ENCODE data around the gene FAH.
"Not testable (repeated sequence)": the region's sequence is repeated elsewhere in the genome, so short reads cannot be mapped to it uniquely, and the experiment has no call there.

The FAH gene

DNA sequence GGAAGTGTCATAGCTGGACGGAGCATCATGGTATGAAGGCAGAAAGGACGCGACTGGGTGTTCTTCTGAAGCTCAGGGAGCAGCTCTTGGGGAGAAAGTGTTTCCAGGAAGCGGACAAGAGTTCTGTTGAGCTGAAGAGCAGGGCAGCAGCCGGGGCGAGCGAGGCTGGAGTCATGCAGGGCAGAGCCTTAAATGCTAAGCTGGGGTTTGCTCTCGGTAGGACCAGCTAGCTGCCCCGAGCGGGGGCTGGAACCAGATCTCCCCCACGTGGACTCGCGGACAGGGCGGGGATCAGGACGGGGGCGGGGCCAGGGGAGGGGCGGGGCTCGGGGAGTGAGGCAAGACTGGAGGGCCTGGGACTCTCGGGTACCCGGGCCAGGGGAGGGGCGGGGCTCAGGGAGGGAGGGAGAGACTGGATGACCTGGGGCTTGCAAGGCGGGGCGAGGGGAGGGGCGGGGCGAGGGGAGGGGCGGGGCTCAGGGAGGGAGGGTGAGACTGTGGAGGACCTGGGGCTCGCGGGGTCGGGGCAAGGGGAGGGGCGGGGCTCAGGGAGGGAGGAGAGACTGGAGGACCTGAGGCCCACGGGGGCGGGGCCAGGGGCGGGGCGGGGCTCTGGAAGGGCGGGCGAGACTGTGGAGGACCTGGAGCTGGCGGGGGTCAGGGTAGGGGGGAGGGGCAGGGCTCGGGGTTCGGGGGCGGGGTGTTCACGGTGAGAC is 461 bp upstream of the FAH start:
- peak; percentile 96 for DNase-seq

DNA sequence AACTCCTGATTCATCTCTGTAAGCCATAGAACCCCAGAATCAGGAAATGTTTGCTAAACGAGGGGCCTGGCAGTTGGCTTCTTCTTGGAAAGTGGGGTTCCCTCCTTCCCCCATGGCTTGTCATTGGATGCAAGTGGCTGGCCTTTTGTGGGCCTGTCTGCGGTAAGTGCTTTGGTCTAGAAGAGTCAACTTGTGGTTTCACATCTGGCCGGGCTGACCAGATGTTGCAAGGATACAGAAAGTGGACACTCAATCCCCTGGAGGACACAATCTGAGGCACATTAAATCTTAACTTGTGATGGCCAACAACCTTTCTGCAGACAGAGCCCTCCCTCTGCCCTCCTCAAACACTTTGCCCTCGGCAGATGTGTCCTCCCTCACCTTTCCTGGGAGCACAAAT is 1.1 kb downstream of the FAH start:
- no peak for DNase-seq

DNA sequence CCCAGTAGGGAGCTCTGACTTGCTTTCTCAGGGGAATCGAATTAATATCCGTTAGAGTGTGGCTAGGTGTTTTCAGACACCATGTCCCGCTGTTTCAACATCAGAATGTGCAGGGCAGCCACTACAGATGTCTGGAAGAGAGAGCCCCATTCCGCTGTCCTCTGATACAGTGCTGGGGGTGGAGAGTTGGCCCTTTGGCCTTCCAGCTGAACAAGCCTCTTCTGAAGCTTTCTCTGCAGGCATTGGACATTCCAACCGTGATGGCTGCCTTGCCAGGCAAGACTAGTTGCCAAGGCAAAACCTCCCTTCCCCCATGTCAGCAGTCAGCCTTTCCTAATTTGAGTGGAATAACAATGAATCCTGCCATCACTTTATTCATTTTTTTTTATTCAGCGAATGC is 1.5 kb downstream of the FAH start:
- no peak for DNase-seq

DNA sequence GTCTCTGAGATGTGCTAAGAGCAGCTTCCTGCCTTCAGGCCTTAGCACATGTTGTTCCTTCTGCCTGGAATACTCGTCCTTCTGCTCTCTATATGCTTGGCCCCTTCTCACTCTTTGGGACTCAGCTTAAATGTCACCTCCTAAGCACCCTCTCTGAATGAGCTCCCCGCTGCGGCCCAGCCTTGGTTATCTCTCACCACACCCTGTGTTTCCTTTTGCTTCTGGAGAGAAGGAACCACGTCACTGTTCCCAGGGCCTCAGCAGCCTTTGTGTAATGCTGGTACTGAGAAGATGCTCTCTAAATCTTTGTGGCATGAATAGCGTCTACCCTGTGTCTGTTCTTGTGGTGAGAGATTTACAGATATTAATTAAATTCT is 2.2 kb downstream of the FAH start:
- DNase-seq = no peak

DNA sequence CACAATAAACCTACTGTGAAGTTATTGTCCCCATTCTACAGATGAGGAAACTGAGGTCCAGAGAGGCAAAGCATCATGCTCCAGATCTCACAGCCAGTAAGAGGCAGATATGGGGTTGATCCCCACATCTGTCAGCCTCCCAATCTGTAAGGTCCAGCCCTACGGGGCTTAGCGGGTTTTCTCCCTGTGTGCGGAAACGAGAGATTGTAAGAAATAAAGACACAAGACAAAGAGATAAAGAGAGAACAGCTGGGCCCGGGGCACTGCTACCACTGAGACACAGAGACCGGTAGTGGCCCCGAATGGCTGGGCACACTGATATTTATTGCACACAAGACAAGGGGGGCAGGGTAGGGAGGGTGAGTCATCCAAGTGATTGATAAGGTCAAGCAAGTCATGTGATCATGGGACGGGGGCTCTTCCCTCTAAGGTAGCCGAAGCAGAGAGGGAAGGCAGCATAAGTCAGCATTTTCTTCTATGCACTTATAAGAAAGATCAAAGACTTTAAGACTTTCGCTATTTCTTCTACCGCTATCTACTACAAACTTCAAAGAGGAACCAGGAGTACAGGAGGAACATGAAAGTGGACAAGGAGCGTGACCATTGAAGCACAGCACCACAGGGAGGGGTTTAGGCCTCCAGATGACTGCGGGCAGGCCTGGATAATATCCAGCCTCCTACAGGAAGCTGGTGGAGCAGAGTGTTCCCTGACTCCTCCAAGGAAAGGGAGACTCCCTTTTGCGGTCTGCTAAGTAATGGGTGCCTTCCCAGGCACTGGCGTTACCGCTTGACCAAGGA is 2.8 kb downstream of the FAH start:
- DNase-seq = not testable (repeated sequence)

DNA sequence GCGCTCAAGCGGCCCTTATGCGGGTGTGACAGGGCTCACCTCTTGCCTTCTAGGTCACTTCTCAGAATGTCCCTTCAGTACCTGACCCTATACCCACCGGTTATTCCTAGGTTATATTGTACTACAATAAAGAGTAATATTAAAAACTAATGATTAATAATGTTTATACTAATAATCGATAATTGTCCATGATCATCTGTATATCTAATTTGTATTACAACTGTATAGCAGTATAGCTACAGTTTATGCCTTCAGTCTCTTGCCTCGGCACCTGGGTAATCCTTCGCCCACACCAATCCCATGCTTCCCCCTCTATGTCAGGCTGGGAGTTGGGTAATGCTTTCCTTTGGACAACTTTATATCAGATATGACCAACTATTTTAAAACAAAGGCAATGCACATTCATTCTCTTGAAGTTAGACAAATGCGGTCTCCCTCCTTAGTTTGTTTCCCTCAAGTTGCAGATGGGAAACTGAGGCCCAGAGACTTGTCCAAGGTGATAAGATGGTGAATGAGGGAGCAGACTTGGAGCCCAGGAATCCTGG is 3.4 kb downstream of the FAH start:
- no peak for DNase-seq

DNA sequence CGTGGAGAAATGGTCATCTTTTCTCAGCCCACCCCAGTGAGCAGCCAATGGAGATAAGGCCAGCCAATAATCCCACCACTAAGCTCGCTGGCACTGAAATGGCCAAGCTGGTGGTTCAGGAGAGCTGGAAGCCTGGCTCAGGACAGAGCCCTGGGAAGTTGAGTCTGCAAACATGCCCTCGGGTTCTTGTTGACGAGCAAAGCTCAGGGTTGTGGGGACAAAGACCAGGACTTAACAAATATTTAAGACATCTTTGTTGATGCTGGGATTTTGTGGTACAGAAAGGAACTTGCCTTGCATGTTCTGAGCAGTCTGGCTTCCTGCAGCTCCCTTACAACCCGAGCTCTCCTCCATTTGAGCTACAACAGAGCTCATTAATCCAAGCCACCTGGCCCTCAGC is 4.4 kb downstream of the FAH start:
- DNase-seq = no peak

DNA sequence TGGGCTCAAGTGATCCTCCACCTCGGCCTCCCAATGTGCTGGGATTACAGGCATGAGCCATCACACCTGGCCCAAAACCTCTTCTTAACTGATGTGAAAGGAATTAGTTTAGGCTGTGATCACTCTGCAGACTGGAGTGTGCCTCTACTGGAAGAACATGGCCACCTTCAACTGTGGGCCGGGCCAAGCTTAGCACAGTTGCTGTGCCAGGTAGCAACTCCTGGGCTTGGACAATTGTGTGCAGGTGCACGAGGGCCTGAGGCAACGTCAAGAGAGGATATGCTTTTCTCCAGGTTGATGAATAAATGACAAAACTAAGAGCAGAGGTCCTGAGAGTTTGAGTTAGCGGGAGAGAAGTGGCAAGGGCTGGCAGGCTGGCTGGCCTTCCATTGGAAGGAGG is 6.5 kb downstream of the FAH start:
- DNase-seq = no peak

DNA sequence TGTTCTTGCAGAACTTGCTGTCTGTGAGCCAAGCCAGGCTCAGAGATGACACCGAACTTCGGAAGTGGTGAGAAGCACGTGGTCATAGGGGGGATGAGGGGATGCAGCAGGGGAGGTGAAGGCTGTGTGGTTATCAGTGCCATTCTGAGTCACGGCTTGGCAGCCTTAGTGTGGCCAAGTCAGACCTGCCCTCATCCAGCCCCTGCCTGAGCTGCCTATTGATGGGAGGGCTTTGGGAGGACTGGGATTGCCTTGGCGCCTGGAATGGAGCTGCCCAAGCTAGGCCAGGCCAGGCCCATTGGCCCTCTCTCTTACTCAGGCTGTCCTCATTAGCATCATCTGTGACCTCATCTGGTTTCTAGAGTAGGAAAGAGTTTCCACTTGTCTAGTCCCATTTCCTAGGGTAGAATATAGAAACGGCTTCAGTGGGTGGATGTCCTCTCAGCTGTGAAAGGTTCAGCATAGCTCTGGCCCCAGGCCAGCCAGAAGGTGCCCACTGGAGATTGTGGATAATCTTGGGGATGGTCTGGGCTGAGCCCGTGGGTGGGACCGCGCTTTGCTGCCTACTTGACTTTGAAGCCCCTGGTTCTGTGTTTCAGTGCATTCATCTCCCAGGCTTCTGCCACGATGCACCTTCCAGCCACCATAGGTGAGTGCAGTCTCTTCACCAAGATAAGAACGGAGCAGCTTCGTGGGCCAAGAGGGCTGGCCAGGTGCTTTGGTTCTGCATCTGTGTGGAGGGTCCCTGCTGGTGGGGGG is 7.2 kb downstream of the FAH start:
- DNase-seq = no peak

DNA sequence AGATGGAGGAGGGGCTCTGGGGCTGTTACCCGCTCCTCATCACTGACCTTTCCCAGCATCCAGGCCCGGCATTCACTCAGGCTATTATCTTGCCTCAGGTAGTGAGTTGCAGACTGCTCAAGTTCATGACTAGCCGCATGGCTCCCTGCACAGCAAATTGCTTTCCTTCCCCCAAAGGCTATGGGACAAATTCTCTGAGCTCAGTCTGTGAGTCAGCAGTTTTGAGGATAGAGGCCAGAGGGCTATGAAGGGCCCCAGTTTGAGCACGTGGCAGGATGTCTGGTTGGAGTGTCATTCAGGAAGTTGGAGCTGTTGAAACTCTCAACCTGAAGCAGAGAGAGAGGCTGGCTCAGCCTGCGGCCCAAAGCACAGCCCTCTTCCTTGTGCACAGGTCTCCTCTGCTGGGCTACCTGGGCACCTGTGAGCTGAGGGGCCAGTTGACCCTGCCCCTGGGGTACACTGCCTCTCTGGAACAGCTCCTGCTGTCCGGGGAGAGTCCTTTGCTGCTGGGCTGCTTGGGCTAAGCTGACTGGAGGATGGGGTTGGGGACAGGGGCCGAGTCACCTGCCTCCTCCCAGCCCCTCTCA is 7.9 kb downstream of the FAH start:
- DNase-seq = peak; percentile 69

DNA sequence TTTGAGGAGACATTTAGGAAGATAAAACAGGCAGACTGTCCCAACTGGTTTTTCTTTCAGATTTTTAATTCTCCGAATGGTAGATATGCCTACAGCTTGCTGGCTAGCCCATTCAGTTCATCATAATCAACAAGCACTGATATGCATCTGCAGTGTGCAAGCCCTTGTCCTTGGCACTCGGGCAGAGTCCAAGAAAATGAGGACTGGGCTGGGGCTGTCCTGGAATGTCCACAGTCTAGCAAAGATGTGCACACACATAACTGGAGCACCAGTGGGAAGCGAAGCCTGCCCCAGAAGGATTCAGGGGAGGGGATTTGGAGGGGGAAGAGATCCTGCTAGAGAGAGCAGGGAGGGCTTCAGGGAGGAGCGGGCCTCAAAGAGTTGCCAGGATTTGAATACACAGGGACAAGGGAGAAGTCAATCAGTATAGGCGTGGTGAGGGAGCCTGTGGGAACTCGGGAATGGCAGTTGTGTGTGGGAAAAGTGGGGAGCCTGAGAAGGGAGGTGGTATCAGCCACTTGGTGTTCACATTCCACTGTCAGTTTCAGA is 8.7 kb downstream of the FAH start:
- DNase-seq = no peak

DNA sequence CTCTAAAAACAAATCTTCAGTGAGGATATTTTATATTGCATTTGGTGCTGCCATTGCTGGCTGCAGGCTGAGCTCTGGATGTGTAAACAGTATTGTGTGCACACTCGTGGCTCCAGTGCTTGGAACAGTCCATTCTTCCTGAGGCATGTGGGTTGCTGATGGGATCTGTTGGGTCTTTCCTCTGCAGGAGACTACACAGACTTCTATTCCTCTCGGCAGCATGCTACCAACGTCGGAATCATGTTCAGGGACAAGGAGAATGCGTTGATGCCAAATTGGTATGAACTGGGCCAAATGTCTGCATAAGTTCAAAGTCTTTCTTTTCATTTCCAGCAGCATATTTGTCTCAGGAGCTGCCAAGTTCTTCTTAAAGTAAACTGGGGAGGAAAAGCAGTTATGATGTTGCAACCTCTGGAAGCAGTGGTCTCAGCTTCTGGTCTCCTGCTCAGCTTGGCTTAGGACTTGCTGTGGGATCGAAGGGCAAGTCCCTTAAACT is 9.3 kb downstream of the FAH start:
- no peak for DNase-seq

DNA sequence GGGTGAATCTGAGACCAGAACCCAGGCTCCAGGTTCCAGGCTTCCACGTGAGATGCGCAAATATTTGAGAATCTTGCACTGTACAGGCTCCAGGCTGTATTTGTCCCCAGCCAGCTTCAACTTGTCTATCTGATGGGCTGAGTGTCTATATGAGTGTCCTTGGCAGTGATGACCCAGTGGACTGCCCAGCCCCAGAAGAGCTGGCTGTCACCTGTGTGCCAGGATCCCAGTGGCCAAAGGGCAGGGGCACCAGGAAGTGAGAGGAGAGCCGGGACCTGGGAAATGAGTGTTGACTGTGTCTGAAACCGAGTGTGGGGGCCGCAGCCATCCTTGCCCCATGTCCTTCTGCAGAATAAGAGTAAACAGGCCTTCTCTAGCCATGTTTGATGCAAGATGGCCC is 10.4 kb downstream of the FAH start:
- no peak for DNase-seq

DNA sequence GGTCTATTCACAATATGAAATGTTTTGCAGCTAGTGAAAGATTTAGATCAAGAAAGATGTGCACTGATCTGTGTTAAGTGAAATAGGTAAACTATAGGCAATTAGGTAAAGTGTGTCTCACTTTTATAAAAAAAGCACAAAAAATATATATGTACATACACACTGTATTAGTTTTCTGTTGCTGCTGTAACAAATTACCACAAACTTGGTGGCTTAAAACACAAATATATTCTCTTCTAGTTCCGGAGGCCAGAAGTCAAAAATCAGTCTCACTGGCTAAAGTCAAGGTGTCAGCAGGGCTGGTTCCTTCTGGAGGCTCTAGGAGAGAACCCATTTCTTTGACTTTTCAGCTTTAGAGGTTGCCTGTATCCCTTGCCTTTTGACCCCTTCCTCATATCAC is 11.1 kb downstream of the FAH start:
- DNase-seq = no peak

DNA sequence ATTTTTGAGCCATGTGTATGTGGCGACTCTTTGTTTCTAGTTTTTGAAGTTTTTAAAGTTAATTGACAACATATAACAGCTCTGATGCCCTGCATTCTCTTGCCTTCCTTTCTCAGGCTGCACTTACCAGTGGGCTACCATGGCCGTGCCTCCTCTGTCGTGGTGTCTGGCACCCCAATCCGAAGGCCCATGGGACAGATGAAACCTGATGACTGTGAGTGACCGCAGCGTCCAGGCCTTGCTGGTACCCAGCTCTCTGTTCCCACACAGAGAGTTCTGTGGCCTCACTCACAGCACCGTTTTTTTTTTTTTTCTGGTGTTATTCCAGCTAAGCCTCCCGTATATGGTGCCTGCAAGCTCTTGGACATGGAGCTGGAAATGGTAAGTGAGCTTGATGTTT is 15.1 kb downstream of the FAH start:
- no peak for DNase-seq

DNA sequence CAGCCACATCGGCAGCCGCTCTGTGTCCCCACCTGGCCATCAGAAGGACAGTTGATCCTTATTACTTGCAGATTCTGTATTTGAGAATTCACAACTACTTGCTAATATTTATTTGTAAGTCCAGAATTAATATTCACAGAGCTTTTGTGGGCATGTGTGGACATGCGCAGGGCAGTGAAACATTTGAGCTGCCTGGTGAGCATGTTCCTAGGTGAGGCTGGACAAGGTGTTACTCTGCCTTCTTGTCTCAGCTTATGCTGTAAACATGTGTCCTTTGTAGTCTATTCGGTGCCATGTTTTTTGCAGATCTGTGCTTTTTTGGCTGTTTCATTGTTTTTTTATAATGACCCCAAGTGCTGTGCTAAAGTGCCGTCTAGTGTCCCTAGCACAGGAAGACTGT is 15.6 kb downstream of the FAH start:
- DNase-seq = no peak

DNA sequence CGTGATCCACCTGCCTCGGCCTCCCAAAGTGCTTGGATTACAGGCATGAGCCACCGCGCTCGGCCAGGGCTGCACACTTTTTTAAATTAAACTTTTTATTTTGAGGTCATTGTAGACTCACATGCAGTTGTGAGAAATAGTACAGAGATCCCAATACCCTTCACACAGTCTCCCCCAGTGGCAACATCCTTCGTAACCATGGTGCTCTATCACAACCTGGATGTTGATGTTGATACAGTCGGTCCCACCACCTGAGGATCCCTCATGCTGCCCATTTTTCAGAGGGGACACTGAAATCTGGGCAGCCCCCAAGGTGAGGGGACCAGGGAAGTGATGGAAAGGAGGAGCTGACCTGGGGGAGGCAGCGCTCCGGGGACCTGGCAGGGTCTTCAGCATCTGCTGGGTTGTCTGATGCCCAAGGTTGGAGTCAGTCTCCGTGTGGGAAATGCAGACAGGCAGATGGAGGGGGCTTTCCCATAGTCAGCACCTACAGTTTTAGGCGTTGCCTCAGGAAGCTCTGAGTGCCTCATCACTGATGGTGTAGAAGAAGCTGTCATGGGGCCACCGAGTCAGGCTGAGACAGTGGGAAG is 17.1 kb downstream of the FAH start:
- no peak for DNase-seq

DNA sequence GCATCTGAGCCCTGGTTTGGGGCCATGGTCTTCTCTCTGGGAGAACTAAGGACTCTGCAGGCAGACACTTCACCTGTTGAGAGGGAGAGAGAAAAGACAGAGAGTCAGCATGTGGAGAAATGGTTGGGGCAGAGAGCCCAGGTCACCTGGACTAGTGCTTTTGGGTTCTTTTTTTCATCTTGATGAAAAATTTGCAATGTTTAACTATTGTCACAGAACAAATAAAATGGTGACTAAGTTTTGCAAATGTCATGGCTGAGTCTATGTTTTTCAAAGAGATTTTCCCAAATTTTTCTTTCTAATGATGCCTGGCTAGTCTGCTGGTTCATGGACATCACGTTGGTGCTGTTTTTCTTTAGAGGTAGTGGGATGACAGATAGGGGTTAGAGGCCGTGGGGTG is 17.8 kb downstream of the FAH start:
- DNase-seq = no peak

DNA sequence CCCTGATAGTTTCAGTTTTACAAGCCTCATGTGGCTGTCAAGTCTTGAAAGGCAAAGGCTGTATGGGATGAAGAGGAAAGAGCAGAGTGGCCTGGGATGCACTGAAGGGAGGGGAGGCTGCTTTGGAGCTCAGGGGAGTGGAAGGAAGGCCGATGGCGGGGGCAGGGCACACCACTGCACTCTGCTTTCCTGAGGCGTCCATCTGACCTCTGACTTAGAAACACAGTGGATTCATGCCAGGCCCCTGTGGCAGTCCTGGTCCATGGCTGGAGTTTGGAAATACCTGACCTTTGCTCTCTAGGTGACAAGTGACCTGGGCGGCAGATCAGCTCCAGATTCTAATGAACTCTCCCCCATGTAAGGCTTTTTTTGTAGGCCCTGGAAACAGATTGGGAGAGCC is 19.0 kb downstream of the FAH start:
- no peak for DNase-seq

DNA sequence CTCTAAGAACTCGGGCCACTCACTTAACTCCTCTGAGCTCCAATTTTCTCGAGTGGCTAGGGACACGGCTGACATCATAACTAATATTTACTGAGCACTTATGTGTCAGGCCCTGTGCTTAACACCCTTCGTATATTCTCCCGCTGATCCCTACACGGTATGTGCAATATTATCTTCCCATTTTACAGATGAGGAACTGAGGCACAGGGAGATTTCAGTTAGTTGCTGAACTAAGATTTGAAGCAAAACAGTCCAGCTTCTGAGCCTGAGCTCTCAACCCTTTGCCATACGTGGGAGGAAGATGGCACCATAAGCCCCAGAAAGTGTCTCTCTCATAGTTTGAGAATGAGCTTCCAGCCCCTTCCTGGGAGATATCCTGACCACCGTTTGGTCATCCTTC is 19.6 kb downstream of the FAH start:
- no peak for DNase-seq

DNA sequence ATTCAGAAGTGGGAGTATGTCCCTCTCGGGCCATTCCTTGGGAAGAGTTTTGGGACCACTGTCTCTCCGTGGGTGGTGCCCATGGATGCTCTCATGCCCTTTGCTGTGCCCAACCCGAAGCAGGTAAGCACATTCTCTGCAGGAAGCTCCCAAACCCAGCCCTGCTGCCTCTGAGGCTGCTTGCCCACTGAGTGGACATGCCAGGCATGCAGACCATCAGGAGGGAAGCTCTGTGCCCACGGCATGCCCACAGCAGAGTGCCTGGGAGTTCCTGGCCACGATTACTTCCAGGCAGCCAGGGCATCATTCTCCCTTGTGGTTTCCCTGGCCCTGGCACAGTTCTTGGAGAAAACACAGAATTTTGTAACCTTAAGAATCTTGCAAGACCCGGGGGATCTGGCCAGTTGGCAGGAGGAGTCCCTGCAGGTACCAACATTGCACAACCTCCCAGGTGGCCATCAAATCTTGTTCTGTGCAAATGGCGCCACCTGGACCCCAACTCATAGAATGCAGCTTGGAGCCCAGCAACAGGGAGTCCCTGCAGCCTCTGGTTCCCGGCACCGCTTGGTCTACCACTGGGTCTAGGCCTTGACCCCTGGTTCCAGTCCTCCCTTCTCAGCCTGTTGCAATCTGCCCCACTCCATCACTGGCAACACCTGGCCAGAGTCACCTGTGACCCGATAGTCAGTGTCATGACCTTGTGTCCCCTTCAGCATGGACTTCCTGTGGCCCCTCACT is 20.4 kb downstream of the FAH start:
- DNase-seq = peak; percentile 66
